ENCODE data around the gene DICER1. TPM values are rescaled to one million over a fixed set of nuclear protein-coding genes. Genes with fewer than 3 reads are reported as not detected.
"Not testable (repeated sequence)": the region's sequence is repeated elsewhere in the genome, so short reads cannot be mapped to it uniquely, and the experiment has no call there.

The DICER1 gene
- total RNA-seq, 1 donor from 2014 or later: 100 TPM

- TF ChIP-seq, protein P1, sequence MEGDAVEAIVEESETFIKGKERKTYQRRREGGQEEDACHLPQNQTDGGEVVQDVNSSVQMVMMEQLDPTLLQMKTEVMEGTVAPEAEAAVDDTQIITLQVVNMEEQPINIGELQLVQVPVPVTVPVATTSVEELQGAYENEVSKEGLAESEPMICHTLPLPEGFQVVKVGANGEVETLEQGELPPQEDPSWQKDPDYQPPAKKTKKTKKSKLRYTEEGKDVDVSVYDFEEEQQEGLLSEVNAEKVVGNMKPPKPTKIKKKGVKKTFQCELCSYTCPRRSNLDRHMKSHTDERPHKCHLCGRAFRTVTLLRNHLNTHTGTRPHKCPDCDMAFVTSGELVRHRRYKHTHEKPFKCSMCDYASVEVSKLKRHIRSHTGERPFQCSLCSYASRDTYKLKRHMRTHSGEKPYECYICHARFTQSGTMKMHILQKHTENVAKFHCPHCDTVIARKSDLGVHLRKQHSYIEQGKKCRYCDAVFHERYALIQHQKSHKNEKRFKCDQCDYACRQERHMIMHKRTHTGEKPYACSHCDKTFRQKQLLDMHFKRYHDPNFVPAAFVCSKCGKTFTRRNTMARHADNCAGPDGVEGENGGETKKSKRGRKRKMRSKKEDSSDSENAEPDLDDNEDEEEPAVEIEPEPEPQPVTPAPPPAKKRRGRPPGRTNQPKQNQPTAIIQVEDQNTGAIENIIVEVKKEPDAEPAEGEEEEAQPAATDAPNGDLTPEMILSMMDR (conservative IDR thresholded peaks at IDR 0.05): no peak
- no peaks in the 10 kb centered on the region for H3K27me3 Mint-ChIP-seq
- H3K9me3 Mint-ChIP-seq: peaks cover 7% of the 10 kb centered on the region
- no peak for DNase-seq (ENCODE audit: extremely low spot score, unreplicated experiment)
- no peak overlapping the region for H3K4me3 Mint-ChIP-seq
- H3K27ac Mint-ChIP-seq: no peak overlapping the region
- H3K36me3 Mint-ChIP-seq: peaks cover 14% of the 10 kb centered on the region
- peaks cover 32% of the 10 kb centered on the region for H3K4me1 Mint-ChIP-seq (ENCODE audit: unreplicated experiment)
Observed at GRCh38 chr14:95140060-95140858, 17.1 kb downstream of the DICER1 start.

DNA sequence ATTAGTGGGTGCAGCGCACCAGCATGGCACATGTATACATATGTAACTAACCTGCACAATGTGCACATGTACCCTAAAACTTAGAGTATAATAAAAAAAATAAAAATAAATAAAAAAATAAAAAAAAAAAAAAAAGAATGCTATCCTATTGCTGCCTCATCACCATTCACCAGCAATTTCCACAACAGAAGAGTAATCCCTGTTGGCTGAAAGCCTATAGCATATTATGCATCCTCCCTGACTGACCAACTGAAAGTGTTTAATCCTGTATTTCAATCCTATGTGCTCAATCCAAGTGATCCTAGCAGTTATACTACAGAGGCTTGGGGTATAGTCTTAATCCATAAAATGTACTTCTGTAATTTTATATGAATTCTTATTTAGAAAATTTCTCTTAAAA lies 18.5 kb downstream of the DICER1 start:
- Mint-ChIP-seq H3K27ac (no peak overlapping the region), H3K36me3 (peaks cover 12% of the 10 kb centered on the region), H3K27me3 (no peaks in the 10 kb centered on the region), H3K9me3 (no peaks in the 10 kb centered on the region), H3K4me3 (no peak overlapping the region), H3K4me1 (ENCODE audit: unreplicated experiment) (peaks cover 38% of the 10 kb centered on the region)
- TF ChIP-seq, protein P1 (conservative IDR thresholded peaks at IDR 0.05): no peak
- DNase-seq (ENCODE audit: extremely low spot score, unreplicated experiment): no peak

DNA sequence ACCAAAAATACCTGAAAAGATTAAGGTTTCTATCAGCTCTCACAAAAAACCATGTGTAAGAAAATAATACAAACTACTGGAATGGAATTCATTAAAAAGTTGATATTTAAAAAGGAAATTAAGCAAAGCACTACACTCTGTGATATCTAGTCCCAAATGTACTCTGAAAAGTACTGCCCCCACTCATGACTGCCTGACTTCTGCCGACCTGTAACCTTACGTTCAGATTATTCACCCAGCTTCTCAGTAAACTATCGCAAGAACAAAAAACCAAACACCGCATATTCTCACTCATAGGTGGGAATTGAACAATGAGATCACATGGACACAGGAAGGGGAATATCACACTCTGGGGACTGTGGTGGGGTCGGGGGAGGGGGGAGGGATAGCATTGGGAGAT lies 18.9 kb downstream of the DICER1 start:
- H3K27ac Mint-ChIP-seq: peak overlapping the region; percentile 37
- H3K4me1 Mint-ChIP-seq (ENCODE audit: unreplicated experiment): peaks cover 39% of the 10 kb centered on the region
- H3K4me3 Mint-ChIP-seq; H3K9me3 Mint-ChIP-seq; H3K27me3 Mint-ChIP-seq; DNase-seq (ENCODE audit: extremely low spot score, unreplicated experiment): not testable (repeated sequence)
- H3K36me3 Mint-ChIP-seq: peaks cover 12% of the 10 kb centered on the region

DNA sequence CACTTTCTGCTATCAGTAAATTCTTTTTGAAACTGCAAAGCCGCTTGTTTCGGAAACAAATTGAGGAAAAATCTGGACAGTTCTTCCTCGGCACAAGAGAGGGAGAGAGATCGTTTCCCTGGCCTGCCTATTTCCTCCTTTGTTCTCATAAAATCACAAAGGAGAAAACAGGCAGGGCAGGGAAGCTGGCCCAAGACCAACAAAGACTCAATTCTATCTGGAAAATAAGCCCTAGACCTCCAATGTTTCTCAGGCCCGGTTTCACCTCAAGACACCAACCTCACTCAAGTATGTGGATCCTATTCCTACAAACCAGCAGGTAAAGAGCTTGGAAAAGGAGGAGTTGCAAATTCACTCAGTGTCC lies 19.5 kb downstream of the DICER1 start:
- Mint-ChIP-seq H3K4me3 (no peak overlapping the region), H3K9me3 (no peaks in the 10 kb centered on the region), H3K4me1 (ENCODE audit: unreplicated experiment) (peaks cover 45% of the 10 kb centered on the region), H3K27ac (peak overlapping the region; percentile 85), H3K27me3 (no peaks in the 10 kb centered on the region), H3K36me3 (peaks cover 17% of the 10 kb centered on the region)
- DNase-seq (ENCODE audit: extremely low spot score, unreplicated experiment): no peak
- TF ChIP-seq, protein P1 (conservative IDR thresholded peaks at IDR 0.05): no peak

- Mint-ChIP-seq H3K4me1 (ENCODE audit: unreplicated experiment) (peaks cover 50% of the 10 kb centered on the region), H3K27me3 (no peaks in the 10 kb centered on the region), H3K4me3 (no peak overlapping the region), H3K36me3 (peaks cover 19% of the 10 kb centered on the region), H3K9me3 (no peaks in the 10 kb centered on the region), H3K27ac (peak overlapping the region; percentile 85)
- TF ChIP-seq, protein P1 (conservative IDR thresholded peaks at IDR 0.05): no peak
- DNase-seq (ENCODE audit: extremely low spot score, unreplicated experiment): no peak
Observed at GRCh38 chr14:95137164-95137803, 20.0 kb downstream of the DICER1 start.

DNA sequence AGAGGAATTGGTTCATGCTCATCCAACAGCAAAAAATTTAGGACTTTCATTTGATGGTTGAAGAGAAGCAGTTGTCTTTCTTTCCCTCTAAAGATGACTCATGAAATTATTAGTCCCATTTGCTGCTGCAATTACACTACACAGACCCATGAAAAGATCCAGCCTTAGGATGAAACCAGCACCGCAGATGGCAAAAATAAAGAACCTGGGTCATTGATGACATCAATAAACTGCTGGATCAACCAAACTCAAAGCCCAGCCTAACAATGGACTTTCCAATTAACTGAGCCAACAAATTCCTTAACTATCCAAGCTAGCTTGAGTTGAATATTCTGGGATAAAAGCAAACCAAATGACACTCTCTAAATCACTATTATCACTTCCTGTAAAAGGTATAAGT lies 20.7 kb downstream of the DICER1 start:
- H3K27ac Mint-ChIP-seq: no peak overlapping the region
- peaks cover 21% of the 10 kb centered on the region for H3K36me3 Mint-ChIP-seq

More for the DNA sequence above, 20.7 kb downstream of the DICER1 start:
- TF ChIP-seq, protein P1 (conservative IDR thresholded peaks at IDR 0.05): no peak
- no peak for DNase-seq (ENCODE audit: extremely low spot score, unreplicated experiment)
- Mint-ChIP-seq H3K4me3 (peak overlapping the region; percentile 1), H3K4me1 (ENCODE audit: unreplicated experiment) (peaks cover 50% of the 10 kb centered on the region), H3K27me3 (no peaks in the 10 kb centered on the region), H3K9me3 (no peaks in the 10 kb centered on the region)
